Fibroblast of mammary gland (primary cell): Measurements from ENCODE around the gene BTG1.
A peak's percentile ranks its signal among the peaks of the same experiment; 100 is the strongest.

Experiments used
- DNase-seq: peaks from one replicate; pipeline ENCODE4 v3.0.0-alpha.2; 2010; ENCODE audit warnings: low read depth
- H3K4me3 ChIP-seq: 2 replicates; pipeline ENCODE4 v1.5.1; 2011; ENCODE audit warnings: low read depth, mild to moderate bottlenecking, low read length, moderate library complexity; ENCODE audit not compliant: control insufficient read depth
- CTCF ChIP-seq: conservative IDR thresholded peaks from 2 replicates; pipeline ENCODE4 v1.5.1; 2011; ENCODE audit warnings: low read depth, low read length, inconsistent platforms; ENCODE audit not compliant: control insufficient read depth, insufficient read depth

BTG1 gene

GRCh38 chr12:92146497-92147224, 1.0 kb upstream of the BTG1 start:
- DNase-seq: peak; percentile 57
- TF ChIP-seq CTCF: no peak
- peak overlapping the region; percentile 76 for H3K4me3 ChIP-seq

DNA sequence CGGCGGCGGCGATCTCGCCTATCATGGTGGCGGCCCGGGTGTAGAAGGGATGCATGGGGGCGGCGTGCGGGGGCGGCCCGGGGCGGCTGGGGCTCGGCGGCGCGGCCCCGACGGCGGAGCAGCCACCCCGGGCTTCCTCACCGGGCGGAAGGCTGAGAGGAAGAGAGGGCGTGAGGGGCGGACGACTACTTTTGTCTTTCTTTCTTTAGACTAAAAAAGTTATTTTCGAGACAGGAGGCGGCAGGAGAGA, 240 bp downstream of the BTG1 start:
- peak overlapping the region; percentile 97 for H3K4me3 ChIP-seq
- no peak for TF ChIP-seq CTCF
- no peak for DNase-seq

- no peak for TF ChIP-seq CTCF
- H3K4me3 ChIP-seq: peak overlapping the region; percentile 97
- DNase-seq: peak; percentile 65
Measured at GRCh38 chr12:92144631-92145480, 790 bp downstream of the BTG1 start.

- DNase-seq: peak; percentile 99
- TF ChIP-seq CTCF: peak; percentile 90
- H3K4me3 ChIP-seq: peak overlapping the region; percentile 97
Measured at GRCh38 chr12:92143686-92144630, 1.7 kb downstream of the BTG1 start.

DNA sequence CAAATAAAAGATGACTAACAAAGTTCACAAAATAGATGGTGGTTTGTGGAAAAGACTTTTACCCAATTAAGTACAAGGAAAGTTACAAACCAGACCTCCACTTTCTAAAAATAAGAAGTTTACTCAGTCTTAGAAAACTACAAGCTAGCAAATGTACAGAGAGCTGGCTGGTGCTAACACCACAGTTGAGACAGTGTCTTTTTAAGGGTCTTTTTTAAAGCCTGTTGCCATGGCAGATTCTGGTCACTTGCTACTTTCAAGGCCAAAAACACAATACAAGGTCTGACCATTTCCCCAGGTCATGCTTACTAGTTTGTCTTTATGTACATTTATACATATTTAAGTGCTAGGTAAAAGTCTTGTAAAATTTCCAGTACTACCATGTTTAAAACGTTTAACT, 2.4 kb downstream of the BTG1 start:
- TF ChIP-seq CTCF: no peak
- no peak for DNase-seq
- H3K4me3 ChIP-seq: peak overlapping the region; percentile 97

DNA sequence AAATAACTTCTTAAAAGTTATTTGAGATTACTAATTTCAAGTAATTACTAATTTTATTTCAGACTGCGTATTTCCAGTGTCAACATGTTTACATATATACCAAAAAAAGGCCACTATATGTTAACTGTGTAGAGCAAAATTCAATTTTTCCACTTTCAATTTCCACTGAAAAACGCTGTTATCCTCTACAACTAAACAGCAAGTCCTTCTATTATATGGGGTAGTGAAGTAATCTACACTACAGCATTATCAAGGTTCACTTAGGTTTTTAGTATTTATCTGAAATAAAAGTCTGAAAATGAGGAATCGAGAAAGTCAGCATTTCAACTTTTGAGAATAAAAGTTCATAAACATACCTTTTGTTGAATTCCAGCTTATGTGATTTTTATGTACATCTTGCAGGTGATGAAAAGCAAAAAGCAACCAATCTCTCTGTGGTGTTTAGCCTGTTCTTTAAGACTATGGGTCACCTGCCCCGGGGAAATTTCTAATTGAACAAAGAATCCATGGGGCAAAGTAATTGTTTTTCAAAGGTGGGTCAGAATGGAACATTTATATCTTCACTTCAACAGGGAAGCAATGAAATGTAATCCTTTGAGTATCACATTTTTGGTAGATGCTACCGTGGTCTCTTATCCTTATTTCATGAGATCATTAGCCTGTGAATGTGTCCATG, 3.3 kb downstream of the BTG1 start:
- peak overlapping the region; percentile 97 for H3K4me3 ChIP-seq
- no peak for DNase-seq

More for the DNA sequence above, 3.3 kb downstream of the BTG1 start:
- TF ChIP-seq CTCF: no peak
